Measurements from ENCODE around the gene FAM234B. TPM values are rescaled to one million over a fixed set of nuclear protein-coding genes. Genes with fewer than 3 reads are reported as not detected.

Gene FAM234B
- total RNA-seq, 2 donors from 2014 or later, result 4.5 to 4.9 TPM

DNA sequence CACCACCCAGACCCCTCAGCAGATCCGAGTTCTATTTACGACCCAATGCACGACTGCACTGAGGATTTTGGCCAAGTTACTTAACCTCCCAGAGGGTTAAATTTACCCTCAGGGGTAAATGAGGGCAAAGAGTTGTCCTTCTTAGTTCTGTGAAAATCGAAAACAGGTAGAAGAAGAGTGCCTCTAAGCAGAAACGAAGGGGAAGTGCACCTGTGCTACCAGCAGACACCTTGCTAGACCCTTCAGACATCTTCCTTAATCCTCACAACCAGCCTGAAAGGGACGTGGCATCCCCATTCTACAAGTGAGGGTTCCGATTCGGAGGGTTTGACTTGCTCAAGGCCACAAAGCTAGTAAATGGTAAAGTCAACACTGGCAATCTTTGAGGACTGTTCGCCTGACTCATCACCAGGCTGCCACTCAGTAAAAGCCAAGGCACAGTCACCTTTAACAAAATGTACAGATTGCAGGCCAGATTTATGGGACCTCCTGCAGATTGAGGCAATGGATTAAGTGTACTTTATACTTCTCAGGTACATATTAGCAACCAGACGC is 57.7 kb downstream of the FAM234B start:
- no peak for DNase-seq (ENCODE audit: low spot score)
- intact Hi-C loops (cut with DNase I), result no loop called here

DNA sequence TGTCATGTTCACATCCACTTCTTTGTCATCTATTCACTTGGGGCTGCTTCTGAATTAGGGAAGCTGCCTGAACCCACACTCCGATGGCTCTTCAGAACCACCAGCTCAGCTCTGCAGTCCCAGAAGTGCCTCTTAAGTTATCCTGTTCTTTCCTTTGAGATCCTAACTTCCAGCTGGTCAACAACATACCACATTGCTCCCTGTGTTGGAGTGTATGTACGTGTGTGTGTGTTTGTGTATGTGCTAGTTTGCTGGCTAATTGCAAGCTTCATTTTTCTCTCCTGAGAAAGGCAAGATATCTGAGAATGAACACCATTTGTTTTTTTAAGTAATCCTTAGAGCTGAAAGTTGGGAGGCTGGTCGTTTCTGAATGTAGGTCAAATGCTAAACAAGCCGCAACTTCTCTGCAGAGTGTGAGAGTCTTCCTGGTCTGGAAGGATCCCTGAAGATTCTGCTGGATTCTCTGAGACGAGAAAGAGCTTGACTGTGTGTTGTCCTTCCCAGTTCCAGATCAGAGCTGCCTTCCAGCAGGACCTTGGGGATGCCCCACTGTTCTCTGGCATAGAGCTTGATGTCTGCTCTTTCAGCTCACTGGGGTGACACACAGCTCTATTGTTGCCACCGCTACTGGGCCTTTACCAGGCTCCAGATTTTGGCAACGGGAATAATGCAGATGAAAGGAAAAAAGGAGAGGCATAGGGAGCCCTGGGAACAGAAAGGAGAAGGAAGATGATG is 58.4 kb downstream of the FAM234B start:
- intact Hi-C loops (cut with DNase I), result no loop called here
- no peak for DNase-seq (ENCODE audit: low spot score)

DNA sequence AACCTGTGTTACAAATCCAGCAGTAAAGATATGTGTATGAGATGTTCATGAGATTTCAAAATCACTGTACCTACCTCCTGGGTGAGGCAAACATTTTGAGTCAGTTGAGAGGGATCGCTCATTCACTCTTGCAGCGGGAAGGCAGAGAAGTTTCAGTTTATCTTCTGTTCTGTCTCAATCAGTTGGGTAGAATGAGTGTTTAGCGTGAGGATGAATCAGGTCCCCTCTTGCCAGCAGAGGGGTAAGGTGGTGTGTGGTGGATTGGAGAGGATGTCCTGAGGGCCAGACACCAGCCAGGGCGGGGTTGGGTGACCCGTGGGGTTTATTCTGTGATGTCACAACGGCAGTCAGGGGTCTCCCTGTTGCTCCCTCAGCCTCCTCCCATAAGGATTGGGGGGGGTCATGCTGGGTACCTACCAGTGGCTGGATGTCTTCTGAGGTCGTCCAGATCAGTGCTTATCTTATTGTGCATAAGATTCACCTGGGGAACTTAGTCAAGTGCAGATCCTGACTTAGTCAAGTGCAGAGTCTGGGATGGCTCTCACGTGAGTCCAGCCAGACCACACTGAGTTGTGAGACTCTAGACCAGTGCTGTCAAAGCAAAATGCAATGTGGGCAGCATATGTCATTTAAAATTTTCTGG is 59.3 kb downstream of the FAM234B start, which contains the start of gene GSG1:
Gene GSG1, minus strand, starts transcription at position 277 of the 643 bp plus-strand sequence. Its CDS starts 155 bp downstream, at position 122.
- no peak for DNase-seq (ENCODE audit: low spot score)
- intact Hi-C loops (cut with DNase I), result no loop called here

DNA sequence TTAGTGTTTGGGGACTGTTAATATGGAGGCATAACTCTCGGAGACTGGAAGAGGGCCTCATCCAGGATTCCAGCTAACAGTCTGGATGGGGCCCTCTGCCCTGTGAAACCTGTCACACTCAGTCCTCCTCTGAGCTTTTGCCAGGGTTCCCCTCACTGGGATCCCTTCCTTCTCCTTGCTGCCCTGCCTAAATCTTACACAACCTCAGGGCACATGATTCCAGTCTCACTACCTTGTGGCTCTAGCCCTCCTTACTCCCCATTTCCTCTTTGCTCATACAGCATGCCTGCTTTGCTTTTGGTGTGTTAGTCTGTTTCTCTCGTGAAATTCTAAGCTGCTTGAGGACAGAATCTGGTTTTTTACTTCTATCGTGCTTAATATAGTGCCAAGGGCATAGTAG is 60.2 kb downstream of the FAM234B start:
- DNase-seq (ENCODE audit: low spot score), result no peak
- intact Hi-C loops (cut with DNase I), result no loop called here

DNA sequence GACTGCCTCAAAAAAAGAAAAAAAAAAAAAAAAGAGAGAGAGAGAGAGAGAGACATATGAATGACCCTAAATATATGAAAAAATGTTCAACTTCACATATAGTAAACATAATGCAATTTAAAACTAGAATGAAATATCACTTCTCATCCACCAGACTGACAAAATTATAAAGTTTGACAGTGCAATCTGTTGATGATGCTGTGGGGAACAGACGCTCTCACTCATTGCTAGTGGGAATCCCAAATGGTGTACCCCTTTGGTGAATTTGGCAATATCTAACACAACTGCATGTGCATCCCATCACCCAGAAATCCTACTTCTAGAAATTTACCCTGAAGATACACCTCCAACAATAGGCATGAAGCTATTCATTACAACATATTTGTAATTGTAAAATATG is 61.6 kb downstream of the FAM234B start:
- intact Hi-C loops (cut with DNase I), result no loop called here
- no peak for DNase-seq (ENCODE audit: low spot score)

DNA sequence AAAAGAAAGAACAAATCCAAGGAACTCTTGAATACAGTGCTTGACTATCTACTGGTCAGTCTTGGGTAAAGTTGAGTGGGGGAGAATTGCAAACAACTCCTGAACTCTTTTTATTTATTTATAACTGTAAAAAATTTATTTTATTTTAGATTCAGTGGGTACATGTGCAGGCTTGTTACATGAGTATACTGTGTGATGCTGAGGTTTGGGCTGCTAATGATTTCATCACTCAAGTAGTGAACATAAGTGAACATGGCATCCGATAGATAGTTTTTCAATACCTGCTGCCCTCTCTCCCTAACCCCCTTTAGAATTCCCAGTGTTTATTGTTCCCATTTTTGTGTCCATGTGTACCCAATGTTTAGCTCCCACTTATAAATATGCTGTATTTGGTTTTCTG is 62.5 kb downstream of the FAM234B start:
- intact Hi-C loops (cut with DNase I), result no loop called here
- no peak for DNase-seq (ENCODE audit: low spot score)

DNA sequence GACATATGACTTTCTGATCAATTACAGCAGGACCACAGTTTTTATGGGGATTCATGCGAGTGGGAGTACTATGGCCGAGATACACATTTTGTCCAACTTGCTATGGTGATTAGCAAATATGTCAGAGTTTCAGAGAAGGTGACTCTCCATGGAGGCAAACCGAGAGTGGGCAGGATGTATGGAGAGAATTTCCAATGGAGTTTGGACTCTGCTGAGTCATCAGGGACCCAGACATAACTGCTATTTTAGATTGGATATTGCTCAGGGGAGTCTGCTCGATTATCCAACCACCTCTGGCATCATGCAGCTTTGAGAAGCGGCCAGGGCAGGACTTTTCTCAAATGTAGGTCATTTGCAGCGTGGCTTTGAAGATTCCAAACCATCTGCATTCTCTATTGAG is 68.8 kb downstream of the FAM234B start:
- intact Hi-C loops (cut with DNase I), result no loop called here
- no peak for DNase-seq (ENCODE audit: low spot score)

DNA sequence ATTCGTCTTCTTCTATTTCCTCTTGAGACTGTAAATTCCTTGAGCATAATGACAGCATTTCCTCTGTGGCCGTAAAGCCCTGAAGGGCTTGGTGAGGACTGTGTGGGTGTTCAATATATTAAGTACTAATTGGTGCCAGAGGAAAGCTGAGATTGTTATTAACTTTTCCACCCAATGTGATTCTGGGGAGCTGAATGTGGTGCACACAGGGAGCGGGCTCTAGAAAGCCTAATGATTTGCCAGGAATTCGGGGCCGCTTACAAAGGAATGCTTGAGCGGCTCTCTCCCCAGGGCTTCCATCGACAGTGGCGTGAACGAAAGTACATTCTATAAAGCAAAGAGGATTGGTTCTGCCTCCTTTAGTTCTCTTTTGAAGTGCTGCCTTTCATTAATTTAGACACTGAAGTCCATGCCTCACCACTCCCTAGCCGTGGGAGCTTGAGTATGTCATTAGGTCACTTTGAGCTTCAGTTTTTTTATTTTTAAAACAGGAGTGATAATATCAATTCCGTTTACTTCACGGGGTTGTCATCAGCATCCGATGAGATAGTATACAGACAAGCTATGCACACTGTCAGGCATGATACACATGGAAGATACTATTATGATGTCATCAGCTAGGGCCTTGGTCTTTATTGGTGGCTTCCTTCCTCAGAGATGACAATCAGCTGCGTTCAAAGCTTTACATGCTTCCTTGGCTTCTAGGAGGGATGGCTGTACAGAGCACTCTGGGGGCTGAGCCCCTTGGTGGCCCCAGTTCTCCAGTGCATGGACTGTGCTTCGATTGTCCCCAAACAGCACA is 70.3 kb downstream of the FAM234B start:
- DNase-seq (ENCODE audit: low spot score), result no peak
- intact Hi-C loops (cut with DNase I), result no loop called here

DNA sequence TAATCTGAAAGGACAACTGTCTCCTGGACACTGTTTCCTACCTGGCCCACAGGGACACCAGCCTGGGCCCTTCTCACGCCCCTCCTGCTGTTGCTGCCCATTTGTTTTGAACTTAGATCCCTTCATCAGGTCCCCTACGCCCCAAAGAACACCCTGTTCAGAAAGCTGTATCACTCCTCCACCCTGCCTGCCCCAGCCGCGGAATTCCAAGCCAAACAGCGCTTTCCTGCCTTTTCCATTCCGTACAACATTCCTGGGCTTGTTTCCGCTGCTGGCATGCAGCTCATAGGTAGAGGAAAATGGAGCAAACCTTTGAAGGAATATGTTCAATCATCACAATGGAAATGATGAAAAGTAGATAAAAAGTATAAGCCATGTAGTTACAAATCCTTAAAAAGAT is 72.1 kb downstream of the FAM234B start:
- DNase-seq (ENCODE audit: low spot score), result no peak
- intact Hi-C loops (cut with DNase I), result no loop called here

DNA sequence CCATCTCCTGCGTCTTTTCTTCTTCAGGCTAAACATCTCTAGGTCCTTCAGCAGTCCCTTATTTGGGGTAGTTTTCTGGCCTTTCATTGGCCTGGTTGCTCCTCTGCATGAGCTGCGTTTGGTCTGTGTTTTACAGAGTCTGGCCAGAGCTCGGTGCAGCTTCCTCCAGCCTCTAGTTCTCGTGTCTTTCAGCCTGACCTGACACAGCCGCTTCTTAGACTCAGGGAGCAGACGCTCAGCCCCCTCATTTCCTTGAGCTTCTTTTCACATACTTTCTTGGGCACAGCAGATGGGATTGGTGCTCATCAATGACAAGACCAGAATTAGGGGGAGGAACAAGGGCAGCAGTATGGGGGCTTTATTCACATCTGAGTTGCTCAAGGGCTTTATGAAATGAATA is 72.8 kb downstream of the FAM234B start:
- no peak for DNase-seq (ENCODE audit: low spot score)
- intact Hi-C loops (cut with DNase I), result no loop called here

DNA sequence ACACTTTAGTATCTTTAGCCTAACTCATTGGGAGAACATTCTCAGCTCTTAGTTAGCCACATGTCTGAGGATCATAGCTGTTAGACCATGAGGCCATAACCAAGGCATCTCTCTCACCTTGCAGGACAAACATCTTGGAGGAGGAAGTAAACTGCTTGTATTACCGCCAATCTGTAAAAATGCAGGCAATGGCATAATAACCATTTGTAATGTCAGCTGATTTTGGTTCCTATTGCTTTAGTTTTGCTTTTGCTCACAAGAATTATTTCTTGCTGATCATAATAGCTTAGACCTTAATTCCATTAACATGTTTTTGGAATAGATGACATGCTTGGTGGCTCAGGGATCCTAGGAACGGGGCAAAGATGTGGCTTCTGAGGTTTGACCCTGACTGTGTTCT is 75.6 kb downstream of the FAM234B start:
- DNase-seq (ENCODE audit: low spot score), result no peak
- intact Hi-C loops (cut with DNase I), result no loop called here

DNA sequence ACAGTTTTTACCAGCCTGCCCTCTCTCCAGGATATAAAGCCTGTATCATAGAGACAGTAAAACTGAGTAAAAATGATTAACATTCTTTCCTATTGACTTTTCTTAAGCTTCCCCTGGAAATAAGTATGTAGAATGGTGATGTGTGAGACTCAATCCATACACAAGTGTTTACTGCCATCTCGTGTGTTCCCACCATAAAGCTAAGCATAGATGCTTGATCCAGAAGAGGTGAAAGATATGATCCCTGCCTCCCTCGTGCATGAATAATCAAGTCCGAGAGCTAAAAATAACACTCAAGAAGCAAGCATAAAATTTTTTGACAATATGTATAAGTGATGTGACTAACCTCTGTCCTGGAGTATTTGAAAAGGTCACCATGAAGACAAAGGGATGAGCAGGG is 76.2 kb downstream of the FAM234B start:
- no peak for DNase-seq (ENCODE audit: low spot score)
- intact Hi-C loops (cut with DNase I), result no loop called here

DNA sequence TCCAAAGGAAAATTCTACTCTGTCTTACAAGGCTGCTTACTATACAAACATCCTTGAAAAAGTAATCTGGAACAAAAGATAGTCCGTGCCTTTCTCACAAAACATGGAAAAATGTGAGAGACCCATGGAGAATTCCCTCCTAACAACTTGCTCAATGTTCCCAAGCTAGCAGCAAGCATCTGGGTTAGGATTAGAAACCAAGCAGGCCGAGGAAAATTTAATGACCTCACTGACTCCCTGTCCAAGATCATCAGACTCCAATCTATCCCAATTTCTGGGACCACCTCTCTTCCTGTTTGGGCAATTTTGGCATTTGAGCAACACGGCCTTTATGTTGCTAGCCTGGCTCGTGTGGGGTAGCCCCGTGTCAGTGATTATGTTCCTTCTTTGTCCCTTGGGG is 77.4 kb downstream of the FAM234B start:
- intact Hi-C loops (cut with DNase I), result no loop called here
- DNase-seq (ENCODE audit: low spot score), result no peak

DNA sequence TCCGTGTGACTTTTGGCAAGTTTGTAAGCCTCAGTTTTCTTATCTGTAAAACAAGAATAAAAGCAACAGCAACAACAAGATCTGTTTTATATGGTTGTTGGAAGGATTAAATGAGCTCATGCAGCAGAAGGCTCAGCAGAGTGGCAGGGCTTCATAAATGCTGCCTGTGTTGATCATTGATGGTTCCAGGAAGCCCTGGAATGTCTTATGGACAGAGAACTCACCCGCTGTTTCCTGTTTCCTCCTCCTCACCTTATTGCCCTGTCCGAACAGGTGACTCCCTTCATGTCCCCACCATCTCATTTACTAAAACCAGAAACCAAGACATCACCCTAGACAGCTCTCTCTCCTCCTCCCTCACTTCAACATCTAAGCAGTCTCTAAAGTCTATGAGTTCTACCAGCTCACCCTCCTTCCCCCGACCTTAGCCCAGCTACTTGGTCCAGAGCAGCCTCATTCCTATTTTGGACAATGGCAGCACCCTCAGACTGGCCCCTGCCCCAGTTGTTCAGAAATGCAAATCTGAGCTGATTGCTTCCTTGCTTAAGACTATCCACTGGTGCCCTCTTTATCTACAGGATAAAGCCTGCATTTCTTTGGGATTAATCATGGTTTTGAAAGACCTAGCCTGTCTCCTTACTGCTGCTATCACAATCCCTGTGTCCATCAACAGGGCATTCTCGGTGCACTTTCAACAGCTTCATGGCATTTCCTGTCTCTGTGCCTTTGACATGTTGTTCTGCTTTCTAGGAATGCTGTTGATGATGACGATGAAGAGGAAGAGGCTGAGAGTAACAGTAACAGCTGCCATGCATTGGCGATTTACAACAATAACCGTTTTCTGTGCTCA is 80.7 kb downstream of the FAM234B start:
- intact Hi-C loops (cut with DNase I), result no loop called here
- no peak for DNase-seq (ENCODE audit: low spot score)

DNA sequence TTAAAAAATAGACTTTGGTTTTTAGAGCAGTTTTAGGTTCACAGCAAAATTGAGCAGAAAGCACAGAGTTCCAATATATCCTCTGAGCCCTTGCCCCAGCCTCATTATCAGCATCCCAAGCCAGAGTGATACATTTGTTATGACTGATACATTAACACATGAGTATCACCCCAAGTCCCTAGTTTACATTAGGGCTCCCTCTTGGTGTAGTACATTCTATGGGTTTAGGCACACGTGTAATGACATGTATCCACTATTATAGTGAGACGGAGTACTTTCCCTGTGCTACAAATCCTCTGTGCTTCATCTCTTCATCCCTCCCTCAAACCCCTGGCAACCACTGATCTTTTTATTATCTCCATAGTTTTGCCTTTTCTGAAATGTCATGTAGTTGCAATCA is 81.8 kb downstream of the FAM234B start:
- intact Hi-C loops (cut with DNase I), result no loop called here
- DNase-seq (ENCODE audit: low spot score), result no peak

DNA sequence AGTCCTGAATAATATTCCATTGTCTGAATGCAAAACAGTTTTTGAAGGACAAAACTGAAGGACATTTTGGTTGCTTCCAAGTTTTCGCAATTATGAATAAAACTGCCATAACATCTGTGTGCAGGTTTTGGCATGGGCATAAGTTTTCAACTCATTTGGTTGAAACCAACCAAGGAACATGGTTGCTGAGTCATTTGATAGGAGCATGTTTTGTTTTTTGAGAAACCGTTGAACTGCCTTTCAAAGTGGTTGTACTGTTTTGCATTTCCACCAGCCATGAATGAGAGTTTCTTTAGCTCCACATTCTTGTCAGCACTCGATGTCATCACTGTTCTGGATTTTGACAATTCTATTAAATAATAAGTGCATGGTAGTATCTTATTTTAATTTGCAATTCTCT is 82.3 kb downstream of the FAM234B start:
- no peak for DNase-seq (ENCODE audit: low spot score)
- intact Hi-C loops (cut with DNase I), result no loop called here

DNA sequence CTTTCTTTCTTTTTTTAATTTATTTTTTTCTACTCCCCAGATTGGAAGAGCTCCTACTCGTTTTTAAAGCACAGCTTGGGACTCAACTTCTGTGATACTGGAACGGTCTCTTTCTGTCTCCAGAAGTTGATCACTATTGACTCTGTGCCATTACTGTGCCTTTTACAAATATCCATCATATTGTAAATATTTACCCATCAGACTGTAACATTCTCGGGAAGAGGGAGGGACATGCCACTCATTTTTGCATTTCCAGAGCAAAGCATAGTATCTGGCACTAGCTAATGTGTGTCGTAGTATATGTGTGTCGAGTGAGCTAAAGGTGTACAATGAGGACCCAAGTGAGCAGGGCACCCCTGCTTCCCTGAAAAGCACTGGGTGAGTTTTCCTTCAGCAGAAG is 83.3 kb downstream of the FAM234B start:
- no peak for DNase-seq (ENCODE audit: low spot score)

DNA sequence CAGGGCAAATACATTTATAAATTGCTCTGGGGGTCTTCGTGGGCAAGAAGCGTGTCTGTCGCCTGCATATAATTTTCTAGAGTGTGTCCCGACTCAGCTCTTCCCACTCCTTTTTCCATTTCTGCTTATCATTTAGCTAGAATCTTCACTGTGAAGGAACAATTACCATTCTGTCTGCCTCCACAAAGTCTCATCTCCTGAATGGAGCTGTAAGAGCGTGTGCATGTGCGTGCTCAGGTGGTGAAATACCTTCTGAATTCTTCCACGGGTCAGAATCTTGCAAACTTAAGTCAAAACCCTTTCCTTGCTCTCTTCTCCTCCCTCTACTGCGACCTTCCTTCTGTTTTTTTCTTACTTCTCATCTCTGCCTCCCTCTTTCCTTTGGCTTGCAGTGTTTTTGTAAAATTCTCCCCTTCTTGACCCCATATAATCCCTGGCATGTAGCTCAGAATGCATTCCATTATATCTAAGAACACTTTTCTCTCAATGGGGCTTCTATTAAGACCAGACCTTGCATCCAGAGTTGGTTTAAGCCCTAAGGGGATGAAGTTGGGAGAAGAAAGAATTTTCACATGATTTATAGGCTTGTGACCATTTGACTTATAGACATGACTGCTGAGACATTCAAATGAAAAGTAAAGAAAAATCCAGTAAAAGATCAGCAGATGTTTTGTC is 84.2 kb downstream of the FAM234B start:
- intact Hi-C loops (cut with DNase I), result no loop called here

More for the DNA sequence above, 83.3 kb downstream of the FAM234B start:
- intact Hi-C loops (cut with DNase I), result no loop called here

DNA sequence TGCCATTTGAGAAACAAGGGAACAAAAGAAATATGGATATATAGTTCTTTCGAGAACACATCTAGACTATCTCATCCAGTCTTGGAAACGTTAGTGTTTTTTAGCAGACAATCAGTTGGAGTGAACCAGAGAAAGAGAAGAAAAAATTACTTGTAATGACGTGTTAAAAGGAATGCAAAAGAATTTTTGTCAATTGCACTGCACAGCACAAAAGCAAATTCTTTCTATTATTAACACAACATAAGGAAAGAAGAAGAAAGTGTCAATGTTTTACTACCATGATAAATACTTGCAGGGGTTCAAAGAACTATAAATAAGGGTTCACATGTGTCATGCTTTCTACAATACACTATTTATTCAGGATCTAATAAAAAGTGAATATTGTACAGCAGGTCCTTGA is 86.8 kb downstream of the FAM234B start:
- no peak for DNase-seq (ENCODE audit: low spot score)
- intact Hi-C loops (cut with DNase I), result no loop called here

More for the DNA sequence above, 84.2 kb downstream of the FAM234B start:
- no peak for DNase-seq (ENCODE audit: low spot score)

Data from posterior vena cava (tissue), 2 donors.